Spleen (tissue), 11 donors: ENCODE results near the gene INSR. TPM values are rescaled to one million over a fixed set of nuclear protein-coding genes. Genes with fewer than 3 reads are reported as not detected.

Experiments used
- DNase-seq: peaks from one replicate; pipeline ENCODE4 v3.0.0-alpha.2; 2020
- H3K27ac ChIP-seq, 8 donors: fragments of 200-600 bp; sonication (generic) in 7 of 8; 1 replicate in 4 of 8; 2 replicates in 4 of 8; pipeline versions ENCODE4 v1.5.0 to v1.8.0; 2016 to 2021; ENCODE audit warnings: inconsistent platforms in 4 of 8, mild to moderate bottlenecking in 4 of 8, moderate library complexity in 1 of 8
- H3K27me3 ChIP-seq, 7 donors: fragments of 200-600 bp; sonication (generic) in 6 of 7; replicated peaks in 1 of 7; 1 replicate in 4 of 7; 2 replicates in 3 of 7; pipeline versions ENCODE4 v1.5.0 to v1.8.0; 2016 to 2021; ENCODE audit warnings: inconsistent platforms in 3 of 7, mild to moderate bottlenecking in 1 of 7
- H3K36me3 ChIP-seq, 6 donors: fragments of 200-600 bp; sonication (generic) in 5 of 6; 1 replicate in 4 of 6; 2 replicates in 2 of 6; pipeline versions ENCODE4 v1.5.0 to v1.8.0; 2016 to 2021; ENCODE audit warnings: inconsistent platforms in 2 of 6
- H3K4me1 ChIP-seq, 6 donors: fragments of 200-600 bp; sonication (generic) in 5 of 6; 1 replicate in 3 of 6; 2 replicates in 3 of 6; pipeline versions ENCODE4 v1.5.0 to v1.8.0; 2016 to 2021; ENCODE audit warnings: inconsistent platforms in 3 of 6
- H3K4me3 ChIP-seq, 8 donors: fragments of 200-600 bp; sonication (generic) in 7 of 8; 1 replicate in 4 of 8; 2 replicates in 4 of 8; pipeline versions ENCODE4 v1.5.0 to v1.8.0; 2016 to 2021; ENCODE audit warnings: inconsistent platforms in 4 of 8, mild to moderate bottlenecking in 4 of 8, moderate library complexity in 2 of 8
- H3K9me3 ChIP-seq, 8 donors: fragments of 200-600 bp; sonication (generic) in 7 of 8; 1 replicate in 4 of 8; 2 replicates in 4 of 8; pipeline versions ENCODE4 v1.5.0 to v1.8.0; 2016 to 2021; ENCODE audit warnings: inconsistent platforms in 4 of 8
- CTCF ChIP-seq, 11 experiments: fragments of 200-600 bp in 7 of 11; fragments of 450-650 bp in 4 of 11; sonication (generic) in 4 of 11; IDR thresholded peaks in 8 of 11; conservative IDR thresholded peaks in 3 of 11; 1 replicate in 7 of 11; 2 replicates in 4 of 11; pipeline versions ENCODE4 v1.4.0 to v1.8.0; 2016 to 2021; ENCODE audit warnings: antibody characterized with exemption in 11 of 11, inconsistent platforms in 4 of 11, mild to moderate bottlenecking in 1 of 11
- POLR2A ChIP-seq, 3 donors: fragments of 450-650 bp; IDR thresholded peaks; one replicate each; pipeline ENCODE4 v1.5.1; 2017; ENCODE audit warnings: antibody characterized with exemption in 3 of 3, mild to moderate bottlenecking in 1 of 3
- POLR2AphosphoS5 ChIP-seq, 3 donors: sonication (generic); formaldehyde crosslinking; IDR thresholded peaks; one replicate each; pipeline ENCODE4 v1.5.1; 2017; ENCODE audit warnings: antibody characterized with exemption in 3 of 3
- WGBS, 5 donors: extraction: QIAGEN DNeasy Blood & Tissue Kit in 3 of 5; methylation state at CpG; one replicate each; pipeline versions ENCODE4 v1.1.5 to v1.1.7; 2013 to 2018; 5-methylcytosine and 5-hydroxymethylcytosine counted together
- intact Hi-C: fragments of 100-400 bp; cut with DNase I; formaldehyde crosslinking; loops from one replicate; pipeline ENCODE4 v1.15.0; 2023; ENCODE audit warnings: low total_unique reads
- polyA plus RNA-seq, 3 donors: library from polyadenylated mRNA; stranded (reverse); fragments of 200-250 nt; gene quantifications; one replicate each; pipeline ENCODE4 v1.2.1, GENCODE V29; 2013
- total RNA-seq, 7 donors: library from RNA; depleted of rRNA in 3 of 7; stranded (reverse); fragments of >200 nt in 3 of 7; fragmentation: NEBNext Ultra II Directional in 4 of 7; extraction: Animal tissue kit (Norgen Biotek cat#: 25700) in 4 of 7; gene quantifications; one replicate each; pipeline versions ENCODE4 v1.1.0 to v1.2.1, GENCODE V29; 2016 to 2021
- donor health status: healthy with polysubstance abuse.
- donor health status: DM: no; HTN: no; CAD: no; lungs with moderate emphysema.
- donor health status: DM: no; HTN: no; CAD: no.
- donor health status: Bipolar disorder and iron deficiency.
- donor health status: healthy.
- donor health status: DM: no; HTN: no; CAD: no.
- donor health status: DM: yes; HTN: yes; CAD: no.

INSR gene
- total and polyA plus RNA-seq, 10 donors: 7.6 to 467 (median 228) TPM

GRCh38 chr19:7328647-7329046 lies 34.4 kb upstream of the INSR start:
- TF ChIP-seq POLR2A (IDR thresholded peaks at IDR 0.05): no peak
- TF ChIP-seq CTCF (IDR thresholded peaks at IDR 0.05 in 8 of 11, conservative IDR thresholded peaks at IDR 0.05 in 3 of 11): peak in 6 of 11 experiments; percentile 12 to 35 (median 28)
- no peak for TF ChIP-seq POLR2AphosphoS5 (IDR thresholded peaks at IDR 0.05)
- intact Hi-C loops: no loop called here
- Histone ChIP-seq H3K27ac (no peak overlapping the region), H3K27me3 (no peaks in the 10 kb centered on the region), H3K36me3 (no peaks in the 10 kb centered on the region), H3K4me3 (no peak overlapping the region), H3K4me1 (peaks cover 0 to 31% (median 18%) of the 10 kb centered on the region in 6 donors), H3K9me3 (peaks cover 0 to 14% (median 9%) of the 10 kb centered on the region in 8 donors)
- DNase-seq: peak; percentile 25
- 71 to 81% (median 76%) methylated on average over 4 of the region's 4 CpGs for WGBS, 5 donors

- H3K27ac ChIP-seq: no peak overlapping the region
- WGBS, 5 donors: 72 to 93% (median 90%) methylated on average over 1 of the region's 1 CpG
- TF ChIP-seq POLR2A (IDR thresholded peaks at IDR 0.05) (no peak), CTCF (IDR thresholded peaks at IDR 0.05 in 8 of 11, conservative IDR thresholded peaks at IDR 0.05 in 3 of 11) (no peak), POLR2AphosphoS5 (IDR thresholded peaks at IDR 0.05) (no peak)
- H3K4me3 ChIP-seq: no peak overlapping the region
- H3K9me3 ChIP-seq: peaks cover 0 to 14% (median 9%) of the 10 kb centered on the region in 8 donors
- no peak for DNase-seq
- H3K36me3 ChIP-seq: no peaks in the 10 kb centered on the region
- peaks cover 0 to 23% (median 9%) of the 10 kb centered on the region in 6 donors for H3K4me1 ChIP-seq
- intact Hi-C loops: no loop called here
- no peaks in the 10 kb centered on the region for H3K27me3 ChIP-seq
Measured at GRCh38 chr19:7327802-7328201, 33.6 kb upstream of the INSR start.

- DNase-seq: no peak
- Histone ChIP-seq H3K36me3 (no peaks in the 10 kb centered on the region), H3K4me3 (no peak overlapping the region), H3K9me3 (peaks cover 0 to 14% (median 9%) of the 10 kb centered on the region in 8 donors), H3K27me3 (no peaks in the 10 kb centered on the region), H3K4me1 (peaks cover 0 to 13% (median 3%) of the 10 kb centered on the region in 6 donors), H3K27ac (no peak overlapping the region)
- 73 to 87% (median 83%) methylated on average over 10 of the region's 10 CpGs for WGBS, 5 donors
- TF ChIP-seq POLR2A (IDR thresholded peaks at IDR 0.05): no peak
- peak in 7 of 11 experiments; percentile 15 to 51 (median 31) for TF ChIP-seq CTCF (IDR thresholded peaks at IDR 0.05 in 8 of 11, conservative IDR thresholded peaks at IDR 0.05 in 3 of 11)
- intact Hi-C loops: no loop called here
Measured at GRCh38 chr19:7326105-7326877, 32.1 kb upstream of the INSR start.

GRCh38 chr19:7318176-7318575 lies 24.0 kb upstream of the INSR start:
- no peaks in the 10 kb centered on the region for H3K27me3 ChIP-seq
- H3K36me3 ChIP-seq: no peaks in the 10 kb centered on the region
- H3K27ac ChIP-seq: no peak overlapping the region
- H3K9me3 ChIP-seq: peaks cover 0 to 8% (median 5%) of the 10 kb centered on the region in 8 donors
- peaks cover 0 to 19% (median 0%) of the 10 kb centered on the region in 6 donors for H3K4me1 ChIP-seq
- no peak for DNase-seq
- 45 to 63% (median 47%) methylated on average over 2 of the region's 2 CpGs for WGBS, 5 donors
- intact Hi-C loops: no loop called here
- H3K4me3 ChIP-seq: no peak overlapping the region
- no peak for TF ChIP-seq CTCF (IDR thresholded peaks at IDR 0.05 in 8 of 11, conservative IDR thresholded peaks at IDR 0.05 in 3 of 11)
- TF ChIP-seq POLR2AphosphoS5 (IDR thresholded peaks at IDR 0.05): no peak
- no peak for TF ChIP-seq POLR2A (IDR thresholded peaks at IDR 0.05)
